ENCODE data around the gene GALM.

- TF ChIP-seq CTCF (IDR thresholded peaks at IDR 0.05): no peak
- no peak for TF ChIP-seq POLR2A (IDR thresholded peaks at IDR 0.05)
Observed at GRCh38 chr2:38739524-38739923, 73.6 kb downstream of the GALM start.

Measured in adrenal gland (tissue), 5 donors.